ENCODE data around the gene HDGFL2.
A peak's percentile ranks its signal among the peaks of the same experiment; 100 is the strongest.
"Not testable (repeated sequence)": the region's sequence is repeated elsewhere in the genome, so short reads cannot be mapped to it uniquely, and the experiment has no call there.

Gene HDGFL2

GRCh38 chr19:4512070-4512469, 40.0 kb downstream of the HDGFL2 start:
- DNase-seq (ENCODE audit: low read depth in 2 of 2), result no peak

- no peak for DNase-seq (ENCODE audit: low read depth in 2 of 2)
These were observed 41.2 kb downstream of the HDGFL2 start for GRCh38 chr19:4513248-4513647.

DNA sequence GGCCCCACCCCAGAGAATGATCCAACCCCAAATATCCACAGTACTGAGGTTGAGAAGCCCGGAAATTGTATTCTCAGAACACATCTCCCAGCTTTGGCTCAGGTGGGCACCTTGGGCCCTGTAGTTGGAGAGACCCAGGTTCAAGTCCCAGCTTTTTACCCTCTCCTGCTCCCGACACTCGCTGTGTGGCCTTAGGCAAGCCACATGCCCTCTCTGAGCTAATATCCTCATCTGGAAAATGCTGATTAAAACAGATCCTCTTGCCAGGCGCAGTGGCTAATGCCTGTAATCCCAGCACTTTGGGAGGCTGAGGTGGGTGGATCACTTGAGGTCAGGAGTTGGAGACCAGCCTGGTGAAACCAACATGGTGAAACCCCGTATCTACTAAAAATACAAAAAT, 43.6 kb downstream of the HDGFL2 start:
- no peak for DNase-seq (ENCODE audit: low read depth in 2 of 2)

GRCh38 chr19:4516199-4516938, 44.3 kb downstream of the HDGFL2 start:
- DNase-seq (ENCODE audit: low read depth in 2 of 2), result no peak

DNA sequence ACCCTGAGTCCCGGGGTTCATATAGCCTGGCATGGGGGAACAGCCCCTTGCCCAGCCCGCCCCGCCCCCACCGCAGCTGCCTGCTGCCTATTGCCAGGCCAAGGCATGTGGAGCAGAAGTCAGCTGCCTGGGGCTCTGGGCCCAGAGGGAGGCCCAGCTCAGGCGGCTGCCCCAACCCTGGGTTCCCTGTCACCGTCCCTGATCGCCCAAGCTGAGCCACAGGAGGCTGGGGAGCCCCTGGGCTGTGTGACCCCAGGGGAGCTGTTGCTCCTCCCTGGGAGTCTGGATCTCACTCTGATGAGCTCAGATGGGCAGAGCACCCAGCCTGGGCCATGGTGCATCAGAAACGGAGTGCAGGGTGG, 44.8 kb downstream of the HDGFL2 start:
- DNase-seq (ENCODE audit: low read depth in 2 of 2), result no peak

- no peak for DNase-seq (ENCODE audit: low read depth in 2 of 2)
These were observed 45.5 kb downstream of the HDGFL2 start for GRCh38 chr19:4517451-4518057.

GRCh38 chr19:4518345-4519171, 46.5 kb downstream of the HDGFL2 start, which contains the start of gene PLIN4:
TSS of gene PLIN4 (minus strand) at chr19:4518486. CDS start at chr19:4518272, 214 bp downstream.
- DNase-seq (ENCODE audit: low read depth in 2 of 2), result no peak

GRCh38 chr19:4519172-4519496, 47.0 kb downstream of the HDGFL2 start:
- DNase-seq (ENCODE audit: low read depth in 2 of 2), result no peak

GRCh38 chr19:4519521-4520277, 47.6 kb downstream of the HDGFL2 start:
- DNase-seq (ENCODE audit: low read depth in 2 of 2), result no peak

GRCh38 chr19:4521170-4521887, 49.2 kb downstream of the HDGFL2 start:
- no peak for DNase-seq (ENCODE audit: low read depth in 2 of 2)

GRCh38 chr19:4521888-4522242, 49.8 kb downstream of the HDGFL2 start:
- no peak for DNase-seq (ENCODE audit: low read depth in 2 of 2)

- no peak for DNase-seq (ENCODE audit: low read depth in 2 of 2)
These were observed 50.4 kb downstream of the HDGFL2 start for GRCh38 chr19:4522291-4523002.

DNA sequence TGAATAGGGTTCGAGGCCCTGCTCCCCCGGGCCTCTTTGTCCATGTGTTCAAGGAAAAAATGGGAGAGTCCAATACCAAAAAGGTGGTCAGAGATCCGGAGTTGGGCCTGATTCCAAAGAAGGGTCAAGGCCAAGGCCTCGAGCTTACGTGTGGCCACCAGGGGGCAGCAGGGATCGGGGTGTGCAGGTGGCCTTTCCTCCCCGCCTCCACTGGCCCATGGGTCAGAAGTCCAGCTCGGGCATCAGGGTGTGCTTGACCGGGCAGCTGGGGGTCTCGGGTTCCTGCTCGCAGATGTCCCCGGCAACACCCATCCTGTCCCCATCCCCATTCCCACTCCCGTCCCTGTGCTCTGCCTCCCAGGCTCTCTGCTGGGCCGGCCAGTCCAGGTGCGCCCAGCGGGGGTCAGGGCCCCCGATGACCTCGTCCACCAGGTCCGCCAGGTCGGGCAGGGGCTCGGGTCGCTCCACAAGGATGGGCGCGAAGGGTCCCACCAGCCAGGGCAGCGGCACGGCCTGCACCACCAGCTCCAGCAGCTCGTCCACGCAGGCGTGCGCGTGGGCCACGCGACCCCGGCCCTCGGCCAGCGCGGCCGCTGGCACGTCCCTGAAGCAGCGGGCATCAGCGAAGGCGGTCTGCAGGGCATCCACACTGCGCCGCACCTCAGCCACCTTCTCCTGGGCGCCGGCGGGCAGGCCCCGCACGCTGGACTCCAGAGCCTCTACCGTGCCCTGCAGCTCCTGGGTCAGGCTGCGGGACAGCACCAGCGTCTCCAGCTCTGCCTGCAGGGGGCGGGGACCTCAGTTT, 51.4 kb downstream of the HDGFL2 start:
- no peak for DNase-seq (ENCODE audit: low read depth in 2 of 2)

DNA sequence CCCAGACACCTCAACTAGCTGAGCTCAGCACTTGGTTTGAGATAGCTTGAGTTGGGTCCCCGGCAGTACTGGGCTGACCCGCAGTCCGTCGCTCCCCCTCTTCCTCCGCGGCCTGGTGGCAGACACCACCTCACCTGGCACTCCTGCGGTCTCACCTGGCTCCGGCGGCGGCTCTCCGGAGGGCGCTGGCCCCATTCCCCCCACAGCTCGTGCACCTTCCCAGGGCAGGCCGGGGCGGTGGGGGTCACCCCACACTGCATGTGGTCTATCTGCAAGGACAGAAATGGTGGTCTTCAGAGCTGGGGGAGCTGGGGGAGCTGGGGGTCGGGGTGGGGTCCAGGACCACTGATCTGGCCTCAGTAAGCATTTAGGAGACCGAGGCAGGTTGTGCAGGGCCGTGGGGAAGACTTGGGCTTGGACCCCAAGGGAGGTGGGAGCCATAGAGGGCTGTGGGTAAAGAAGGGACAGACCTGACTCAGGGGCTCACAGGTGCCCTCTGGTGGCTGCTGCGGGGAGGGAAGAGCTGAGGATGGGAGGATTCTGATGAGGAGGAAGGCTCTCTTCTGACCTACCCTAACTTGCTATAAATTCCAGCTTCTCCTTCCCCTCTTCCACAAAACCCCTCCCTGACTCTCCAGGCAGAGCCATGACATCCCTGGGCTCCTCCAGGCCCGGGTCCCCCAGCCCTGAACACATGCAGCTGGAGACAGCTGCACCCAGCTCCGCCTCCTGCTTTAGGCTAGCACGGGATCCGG, 52.9 kb downstream of the HDGFL2 start:
- DNase-seq (ENCODE audit: low read depth in 2 of 2), result peak; percentile 40 to 41

- DNase-seq (ENCODE audit: low read depth in 2 of 2), result no peak
These were observed 53.5 kb downstream of the HDGFL2 start for GRCh38 chr19:4525563-4526002.

DNA sequence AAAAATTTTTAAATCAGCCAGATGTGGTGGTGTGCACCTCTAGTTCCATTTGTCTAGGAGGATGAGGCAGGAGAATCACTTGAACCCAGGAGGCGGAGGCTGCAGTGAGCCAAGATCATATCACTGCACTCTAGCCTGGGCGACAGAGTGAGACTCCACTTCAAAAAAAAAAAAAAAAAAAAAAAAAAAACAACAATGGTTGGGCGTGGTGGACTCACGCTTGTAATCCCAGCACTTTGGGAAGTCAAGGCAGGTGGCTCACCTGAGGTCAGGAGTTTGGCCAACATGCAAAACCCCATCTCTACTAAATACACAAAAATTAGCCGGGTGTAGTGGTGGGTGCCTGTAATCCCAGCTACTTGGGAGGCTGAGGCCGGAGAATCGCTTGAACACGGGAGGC, 55.3 kb downstream of the HDGFL2 start:
- DNase-seq (ENCODE audit: low read depth in 2 of 2), result not testable (repeated sequence)

DNA sequence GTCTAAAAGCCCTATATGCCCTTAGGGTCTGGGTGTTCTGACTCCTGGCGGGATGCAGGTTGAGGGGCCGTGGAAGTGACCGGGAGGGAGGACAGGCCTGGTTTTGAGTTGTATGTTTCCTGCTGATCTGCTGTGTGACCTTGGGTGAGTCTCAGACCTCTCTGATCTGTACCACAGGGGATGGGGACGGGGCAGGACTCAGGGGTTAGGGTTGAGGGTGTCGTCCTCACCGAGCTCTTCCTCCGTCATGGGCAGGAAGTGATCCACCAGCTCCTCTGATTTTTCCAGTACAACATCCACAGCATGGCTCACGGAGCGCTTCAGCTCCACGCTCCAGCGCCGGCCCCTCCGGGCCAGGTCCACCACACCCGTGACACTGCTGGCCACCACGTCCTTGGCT, 56.7 kb downstream of the HDGFL2 start:
- no peak for DNase-seq (ENCODE audit: low read depth in 2 of 2)

- no peak for DNase-seq (ENCODE audit: low read depth in 2 of 2)
These were observed 57.9 kb downstream of the HDGFL2 start for GRCh38 chr19:4529924-4530522.
